ENCODE data around the gene AJAP1.

Gene AJAP1

DNA sequence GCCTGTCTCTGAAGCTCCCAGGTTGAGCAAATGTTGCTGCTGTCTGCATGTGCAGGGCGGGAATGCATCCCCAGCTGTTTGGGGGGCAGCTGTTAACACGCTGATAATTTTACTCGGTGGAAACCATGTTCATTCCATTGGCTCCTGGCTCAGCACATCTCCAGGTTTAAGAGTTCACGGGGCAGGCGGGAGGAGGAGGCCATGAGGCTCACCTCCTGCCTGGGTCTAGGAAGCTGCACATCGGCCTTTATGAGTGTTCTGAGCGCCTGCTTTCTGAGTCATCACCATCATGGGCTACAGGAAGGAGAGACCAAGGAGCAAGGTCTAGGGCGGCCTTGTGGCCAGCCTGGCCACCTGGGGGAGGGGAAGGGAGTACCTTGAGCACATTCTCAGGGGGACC lies 29.7 kb downstream of the AJAP1 start:
- no peak for DNase-seq

DNA sequence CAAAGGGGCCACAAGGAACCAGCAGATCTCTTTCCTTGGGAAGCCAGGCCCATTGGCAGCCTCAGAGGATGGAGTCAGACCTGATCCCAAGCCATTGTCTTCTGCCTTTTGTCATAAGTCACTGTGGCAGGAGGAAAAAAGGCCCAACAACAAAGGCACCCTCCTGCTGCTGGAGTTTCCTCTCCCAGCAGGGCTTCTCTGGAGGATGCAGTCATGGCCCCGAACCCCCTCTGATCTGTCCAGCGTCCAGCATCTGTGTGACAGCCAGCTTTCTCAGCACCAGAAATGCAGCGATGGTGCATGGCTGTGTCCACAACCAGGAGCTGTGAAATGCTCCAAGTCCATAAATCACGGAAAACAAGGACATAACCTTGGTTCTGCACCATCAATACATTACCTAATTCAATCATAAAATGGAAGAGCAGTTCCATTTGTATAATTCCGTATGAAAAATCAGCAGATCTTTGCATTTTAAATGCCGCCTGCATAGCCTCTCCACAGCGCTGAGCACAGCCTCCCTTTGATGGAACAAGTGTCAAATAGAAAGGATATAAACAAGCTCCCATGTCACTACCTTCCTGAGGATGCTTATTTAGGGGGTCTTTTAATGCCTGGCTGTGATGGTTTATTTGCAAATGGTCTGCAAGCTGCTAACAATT lies 30.6 kb downstream of the AJAP1 start:
- no peak for DNase-seq

DNA sequence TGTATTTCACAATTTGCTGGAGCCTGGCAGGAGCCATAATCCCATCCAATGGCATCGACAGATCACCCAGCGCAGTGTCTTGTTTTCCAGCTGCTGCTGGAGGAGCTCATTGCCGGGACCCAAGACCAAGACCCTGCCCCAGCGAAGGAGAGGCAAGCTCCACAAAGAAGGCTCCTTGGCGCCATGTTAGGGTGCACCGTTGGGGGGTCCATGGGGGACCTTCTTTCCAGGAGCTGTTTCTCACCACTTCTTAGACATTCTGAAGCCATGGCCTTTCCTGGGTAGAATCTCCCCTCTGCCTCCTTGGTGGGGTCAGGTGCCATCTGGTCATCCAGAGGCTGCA lies 31.1 kb downstream of the AJAP1 start:
- no peak for DNase-seq

DNA sequence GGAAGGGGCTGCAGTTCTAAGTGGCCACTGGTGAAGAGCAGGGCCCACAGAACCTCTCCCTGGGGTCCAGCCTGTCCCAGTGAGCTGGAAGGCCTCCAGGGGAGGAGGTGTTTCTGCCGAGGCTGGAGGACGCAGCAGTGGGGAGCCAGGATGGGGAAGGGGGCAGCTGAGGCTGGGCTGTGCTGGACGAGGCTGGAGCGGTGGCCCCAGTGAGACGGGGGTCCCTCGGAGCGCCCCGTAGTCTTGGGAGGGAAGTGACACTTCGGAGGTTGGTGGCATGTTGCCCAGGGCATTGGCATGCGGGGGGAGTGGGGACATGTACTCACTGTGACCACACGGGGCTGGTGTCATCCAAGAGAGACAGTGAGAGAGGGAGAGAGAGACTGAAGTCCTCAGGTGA lies 33.5 kb downstream of the AJAP1 start:
- no peak for DNase-seq

DNA sequence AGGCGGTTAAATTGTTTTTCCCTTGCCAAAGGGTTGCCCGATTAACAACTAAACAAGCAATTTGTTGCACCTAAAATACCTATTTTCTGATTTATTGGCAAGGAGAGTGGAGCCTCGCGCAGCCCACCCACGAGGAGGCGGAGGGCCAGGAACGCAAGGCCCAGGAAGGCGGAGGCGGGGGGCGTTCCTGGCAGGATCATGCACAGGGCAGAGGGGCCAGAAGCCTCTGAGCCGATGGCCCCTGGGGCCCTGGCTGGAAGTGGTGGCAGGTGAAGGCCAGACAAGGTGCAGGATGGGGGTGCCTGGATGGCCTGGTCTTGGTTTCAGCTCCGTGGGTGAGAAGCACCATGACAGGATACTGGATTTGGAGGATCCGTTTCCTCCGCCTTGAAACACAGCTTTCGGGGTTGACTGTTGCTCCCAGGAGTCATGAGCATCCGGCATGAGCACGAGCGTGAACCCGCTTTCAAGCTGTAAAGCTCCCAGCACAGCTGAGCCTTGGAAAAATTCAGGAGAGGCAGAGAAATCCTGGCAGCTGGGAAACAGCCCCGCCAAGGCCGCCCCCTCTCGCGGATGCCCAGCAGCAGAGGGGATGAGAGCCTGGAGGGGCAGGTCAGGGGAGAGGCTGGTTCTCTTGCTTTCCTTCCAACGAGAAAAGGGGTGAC lies 35.0 kb downstream of the AJAP1 start:
- no peak for DNase-seq

DNA sequence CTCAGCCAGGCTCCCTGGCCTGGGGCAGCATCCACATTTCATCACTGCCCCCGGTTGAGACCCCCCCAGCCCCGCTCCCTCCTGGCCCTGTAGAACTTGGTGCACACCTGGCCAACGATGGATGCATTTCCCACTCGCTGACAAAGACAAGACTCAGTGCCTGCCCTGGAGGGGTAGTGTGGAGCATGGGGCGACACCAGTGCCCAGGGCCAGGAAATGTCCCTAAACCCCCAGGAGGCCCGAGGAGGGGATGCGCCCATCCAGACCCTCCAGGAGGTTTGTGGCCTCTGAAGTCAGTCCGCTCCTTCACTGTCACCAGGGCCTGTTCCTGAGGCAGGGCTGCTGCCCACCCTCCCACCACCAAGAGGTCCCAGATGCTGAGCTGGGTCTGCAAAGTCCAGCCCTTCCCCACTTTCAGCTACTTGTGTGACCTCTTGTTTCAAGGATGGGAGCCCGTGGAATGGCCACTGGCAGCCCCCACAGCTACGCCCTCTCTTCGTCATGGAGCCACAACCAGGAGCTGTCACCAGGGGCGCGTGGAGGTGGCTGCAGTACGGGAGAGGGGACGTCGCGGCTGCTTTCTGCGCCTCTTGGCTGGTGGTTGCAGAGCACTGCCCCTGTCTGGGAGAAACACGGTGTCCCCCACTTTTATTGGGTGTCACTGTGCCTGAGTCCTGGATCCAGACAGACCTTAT lies 35.7 kb downstream of the AJAP1 start:
- DNase-seq = no peak

DNA sequence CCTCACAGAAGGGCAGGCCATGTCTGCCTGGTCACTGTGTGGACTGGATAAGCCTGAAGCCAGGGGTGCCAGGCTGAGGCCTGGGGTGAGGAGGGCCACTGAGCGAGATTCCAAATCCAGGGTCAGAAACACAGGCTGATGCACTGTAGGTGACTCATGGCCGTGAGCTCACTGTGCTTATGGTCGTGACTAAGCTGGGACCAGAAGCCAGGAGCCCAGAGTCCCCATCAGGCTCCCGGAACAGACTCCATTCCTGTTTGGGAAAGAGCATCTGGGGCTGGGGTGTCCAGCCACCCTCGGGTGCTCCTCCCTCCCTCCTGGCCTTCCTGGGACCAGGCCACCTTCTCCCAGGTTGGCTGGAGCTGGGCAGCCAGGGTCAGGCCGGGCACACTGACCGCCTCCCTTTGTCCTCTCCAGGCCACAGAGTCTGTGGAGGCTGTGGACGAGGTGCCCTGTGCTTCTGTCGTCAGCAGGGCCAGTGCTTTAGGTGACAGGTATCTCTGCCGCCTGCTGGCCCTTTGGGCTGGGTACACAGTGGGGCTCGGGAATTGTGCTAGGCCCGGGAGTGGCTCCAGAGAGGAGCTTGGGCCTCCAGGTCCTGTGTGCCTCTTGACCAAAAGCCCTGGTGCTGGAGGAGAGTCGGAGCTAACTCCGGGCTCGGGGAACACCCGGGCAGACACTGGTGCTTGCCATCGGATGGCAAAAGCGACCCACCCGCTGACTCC lies 36.7 kb downstream of the AJAP1 start:
- no peak for DNase-seq

DNA sequence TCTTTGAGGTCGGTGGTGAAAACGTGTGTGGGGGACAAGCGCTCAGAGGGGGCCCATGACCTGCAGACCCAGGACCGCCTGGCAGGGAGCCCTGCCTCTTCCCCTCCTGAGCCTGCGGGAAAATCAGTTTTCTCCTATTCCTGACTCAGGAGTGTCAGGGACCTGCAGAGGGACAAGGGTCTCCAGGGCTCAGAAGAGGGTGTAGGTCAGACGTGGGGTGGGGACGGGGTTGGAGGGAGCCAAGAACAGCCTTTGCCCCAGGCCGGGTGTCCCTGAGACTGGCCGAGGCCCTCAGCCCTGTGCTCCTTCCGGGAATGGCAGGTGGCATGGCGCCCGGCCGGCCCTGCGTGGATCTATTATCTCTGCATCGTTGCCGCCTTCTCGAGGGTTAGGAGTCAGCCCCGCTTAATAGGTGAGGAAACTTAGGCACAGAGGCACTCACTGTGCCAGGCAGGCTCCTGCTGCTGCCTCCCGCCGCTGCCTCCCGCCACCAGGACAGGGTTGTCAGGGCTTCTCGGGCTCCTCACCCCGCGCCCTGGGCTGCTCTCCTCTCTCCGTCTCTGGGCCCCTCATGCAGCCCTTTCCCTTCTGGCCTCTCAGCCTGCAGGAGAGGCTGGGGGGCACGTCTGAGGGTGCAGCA lies 37.5 kb downstream of the AJAP1 start:
- DNase-seq = no peak

DNA sequence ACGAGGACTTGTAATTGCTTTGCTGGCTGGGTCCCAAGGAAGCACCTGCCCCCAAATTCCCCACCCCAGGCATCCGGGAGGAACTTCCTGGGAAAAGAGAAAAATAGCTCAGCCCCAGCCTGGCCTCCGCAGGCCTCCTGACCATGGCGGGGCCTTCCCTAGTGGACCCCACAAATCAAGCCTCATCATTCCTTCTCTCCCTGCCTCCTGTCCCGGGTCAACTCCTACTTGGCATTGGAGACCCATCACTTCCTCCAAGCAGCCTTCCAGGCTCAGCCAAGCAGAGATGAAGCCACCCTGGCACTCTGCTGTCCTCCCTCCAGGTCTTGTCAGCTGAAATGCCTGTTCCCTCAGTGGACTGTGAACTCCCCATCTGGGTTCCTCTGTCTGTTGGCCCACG lies 38.0 kb downstream of the AJAP1 start:
- no peak for DNase-seq

DNA sequence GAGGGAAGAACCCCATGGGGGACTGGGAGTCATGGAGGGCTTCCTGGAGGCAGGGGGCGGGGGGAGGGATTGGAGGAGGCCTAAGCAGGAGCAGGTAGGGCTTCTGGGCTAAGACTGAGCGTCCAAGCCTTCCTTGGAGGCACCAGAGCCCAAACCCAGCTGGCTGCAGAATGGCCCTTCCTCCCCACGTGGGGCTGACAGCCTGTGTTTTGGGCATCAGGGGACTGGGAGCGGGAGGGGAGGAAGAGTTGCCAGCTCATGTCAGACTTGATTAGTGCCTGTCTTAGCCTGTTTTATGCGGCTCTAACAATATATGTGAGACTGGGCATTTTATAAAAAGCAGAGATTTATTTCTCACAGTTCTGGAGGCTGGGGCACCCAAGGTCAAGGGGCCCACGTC lies 38.9 kb downstream of the AJAP1 start:
- no peak for DNase-seq

DNA sequence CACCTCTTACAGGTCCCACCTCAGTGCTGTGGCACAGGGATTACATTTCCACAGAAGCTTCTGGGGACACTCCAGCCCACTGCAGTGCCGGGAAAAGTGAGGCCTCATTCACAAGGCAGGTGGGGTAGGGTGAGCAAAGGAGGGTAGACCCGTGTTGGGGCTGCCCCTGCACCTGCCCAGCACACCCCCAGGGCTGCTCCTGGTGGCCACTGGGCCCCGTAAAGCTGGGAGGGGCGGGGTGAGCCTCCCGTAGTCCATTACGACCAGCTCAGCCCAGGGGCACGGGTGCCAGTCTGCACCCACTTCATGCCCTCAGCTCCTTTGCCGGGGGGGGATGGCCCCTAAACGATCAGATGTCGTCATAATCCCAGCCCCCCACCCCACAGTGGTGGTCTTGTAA lies 39.5 kb downstream of the AJAP1 start:
- no peak for DNase-seq

DNA sequence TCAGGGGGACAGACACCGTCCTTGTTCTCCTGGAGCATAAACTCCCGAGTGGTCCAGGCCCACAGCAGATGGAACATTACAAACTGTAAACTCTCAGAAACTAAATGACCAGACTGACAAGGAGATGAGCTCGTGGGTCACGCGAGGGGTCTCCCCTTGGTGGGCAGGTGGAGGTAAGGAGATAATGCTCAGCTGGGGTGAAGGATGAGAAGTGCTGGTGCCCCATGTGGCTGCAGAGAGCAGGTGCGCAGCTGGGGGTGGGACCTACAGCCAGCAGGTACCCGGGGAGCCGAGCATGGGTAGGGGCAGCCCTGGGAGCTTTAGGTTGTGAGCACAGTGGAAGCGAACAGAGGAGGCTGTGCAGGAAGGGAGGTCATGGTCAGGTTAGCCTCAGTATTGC lies 40.1 kb downstream of the AJAP1 start:
- no peak for DNase-seq

DNA sequence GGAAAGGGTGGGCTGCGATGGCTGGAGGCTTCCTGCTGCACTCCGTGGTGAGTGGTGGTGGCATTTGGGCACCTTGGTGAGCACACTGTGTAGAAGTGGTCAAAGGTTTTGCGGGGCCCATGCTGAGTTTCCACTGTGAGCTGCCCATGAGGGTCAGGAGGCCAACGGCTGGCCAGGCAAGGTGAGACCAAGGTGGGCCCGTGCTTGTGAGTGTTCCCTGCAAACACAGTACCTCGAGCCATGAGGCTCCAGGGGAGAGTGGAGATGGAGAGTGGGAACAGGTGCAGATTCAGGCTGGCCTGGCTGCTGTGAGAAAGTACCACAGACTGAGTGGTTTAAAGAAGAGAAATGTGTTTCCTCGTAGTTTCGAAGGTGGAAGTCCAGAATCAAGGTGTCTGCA lies 40.8 kb downstream of the AJAP1 start:
- DNase-seq = no peak

DNA sequence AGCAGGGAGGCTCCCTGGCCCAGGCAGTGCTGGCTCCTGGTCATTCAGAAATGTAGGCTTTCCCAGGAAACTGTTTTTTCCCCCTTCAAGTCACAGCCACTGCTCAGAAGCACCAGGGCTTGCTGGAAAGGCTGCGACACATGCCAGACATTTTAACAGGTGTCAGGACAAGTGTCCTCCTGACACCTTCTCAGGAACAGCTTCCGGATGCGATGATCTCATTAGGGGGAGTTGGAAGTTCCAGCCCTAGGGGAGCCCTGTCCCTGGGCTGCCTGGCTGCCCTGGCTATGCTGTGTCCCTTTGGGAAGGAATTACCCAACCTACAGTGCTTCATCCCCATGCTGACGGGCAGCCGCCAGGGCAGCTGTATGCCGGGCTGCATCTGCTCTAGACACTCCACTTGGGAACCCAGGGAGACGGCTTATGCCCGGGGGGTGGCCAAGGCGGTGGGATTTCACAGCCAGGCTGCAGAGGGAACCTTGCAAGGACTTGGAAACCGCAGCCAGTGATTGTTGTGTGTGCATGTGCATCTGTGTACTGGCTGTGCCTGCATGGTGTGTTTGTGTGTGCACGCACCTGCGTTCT lies 41.8 kb downstream of the AJAP1 start:
- DNase-seq = no peak

DNA sequence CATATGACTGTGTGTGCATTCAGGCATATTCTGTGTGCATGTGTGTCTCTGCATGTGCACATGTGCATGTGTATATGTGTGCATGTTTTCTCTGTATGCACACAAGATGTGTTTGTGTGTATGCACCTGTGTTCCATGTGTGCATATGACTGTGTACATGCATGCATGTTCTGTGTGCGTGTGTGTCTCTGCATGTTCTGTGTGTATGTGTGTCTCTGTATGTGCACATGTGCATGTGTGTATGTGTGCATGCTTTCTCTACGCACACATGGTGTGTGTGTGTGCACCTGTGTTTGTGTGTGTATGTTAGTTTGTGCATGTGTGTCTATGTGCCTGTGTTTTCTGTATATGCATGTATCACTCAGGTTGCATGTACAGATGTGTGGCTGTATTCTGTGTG lies 42.3 kb downstream of the AJAP1 start:
- DNase-seq = no peak

DNA sequence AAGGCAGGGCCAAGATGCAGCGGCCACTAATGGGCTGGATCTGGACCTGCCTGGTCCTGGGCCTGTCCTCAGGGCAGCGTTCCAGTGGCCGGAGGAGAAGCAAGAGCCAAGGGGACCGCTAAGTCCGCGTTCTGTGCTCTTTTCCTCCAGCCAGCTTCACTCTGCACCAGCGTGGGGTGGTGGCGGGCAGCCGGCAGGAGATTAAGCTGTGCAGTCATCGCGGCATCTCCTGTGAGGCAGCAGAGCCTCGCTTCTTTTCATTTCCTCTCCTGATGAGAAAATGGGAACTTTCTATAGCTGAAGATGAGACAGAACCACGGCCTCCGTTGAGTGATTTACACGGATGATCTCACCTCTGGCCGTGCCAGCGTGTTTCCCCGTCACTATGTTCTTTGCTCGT lies 43.4 kb downstream of the AJAP1 start:
- DNase-seq = no peak

DNA sequence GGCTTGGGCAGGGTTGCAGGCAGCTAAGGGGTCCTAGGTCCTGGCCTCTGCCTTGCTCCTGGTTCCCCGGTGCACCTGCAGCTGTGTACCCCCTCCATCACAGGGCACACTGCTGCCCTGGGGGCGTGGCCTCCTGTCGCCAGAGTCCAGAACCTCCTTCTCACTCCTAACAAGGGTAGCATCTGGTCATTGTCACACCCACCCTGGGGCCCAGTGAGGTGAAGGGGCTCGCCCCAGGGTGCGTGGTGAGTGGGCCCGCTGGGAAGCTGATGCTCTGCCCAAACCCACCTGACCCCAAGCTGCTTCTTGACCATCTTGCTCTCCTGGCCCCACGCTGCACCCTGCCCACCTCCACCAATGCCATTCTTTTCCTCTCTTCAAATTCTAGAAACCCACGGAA lies 44.5 kb downstream of the AJAP1 start:
- DNase-seq = no peak

DNA sequence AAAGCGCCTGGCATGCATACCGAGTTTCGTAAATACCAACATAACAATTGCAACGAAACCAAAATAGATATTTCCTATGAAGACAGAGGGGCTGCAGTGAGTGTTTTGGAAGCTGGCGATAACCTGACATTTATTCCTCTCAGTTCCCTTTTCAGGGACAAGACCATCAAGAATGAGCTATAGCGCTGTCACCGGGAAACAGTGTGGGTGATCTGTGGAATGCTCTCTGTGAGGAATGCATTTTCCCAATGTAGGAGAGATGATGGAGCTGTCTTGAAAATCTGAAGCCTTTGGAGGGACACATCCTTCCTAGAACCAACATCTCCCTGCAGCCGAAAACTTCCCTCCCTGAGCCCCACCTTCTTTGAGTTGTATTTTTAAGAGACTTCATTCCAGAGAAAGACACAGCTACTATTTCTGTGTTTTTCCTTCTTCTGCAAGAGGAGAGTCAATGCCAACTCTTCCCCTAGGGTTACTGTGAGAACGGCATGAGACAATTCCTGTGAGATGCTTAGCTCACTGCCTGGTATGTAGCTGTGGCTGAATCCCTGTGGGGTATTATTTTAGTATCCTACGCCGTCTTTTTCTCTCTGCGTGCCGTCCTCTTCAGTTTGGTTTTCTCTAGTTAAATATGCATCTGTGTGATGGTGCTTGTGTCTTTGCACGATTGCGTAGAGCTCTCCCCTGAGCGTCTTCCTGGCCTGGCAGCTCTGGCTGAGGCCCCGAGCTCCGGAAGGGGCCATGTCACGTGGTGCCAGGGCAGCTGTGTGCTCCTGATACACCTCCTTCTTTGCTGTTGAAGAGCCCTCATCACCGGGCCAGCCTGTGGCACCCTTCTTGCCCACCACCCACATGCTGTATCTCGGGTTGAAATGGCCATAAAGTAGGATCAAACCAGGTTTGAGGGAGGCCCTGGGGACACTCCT lies 45.2 kb downstream of the AJAP1 start:
- no peak for DNase-seq

DNA sequence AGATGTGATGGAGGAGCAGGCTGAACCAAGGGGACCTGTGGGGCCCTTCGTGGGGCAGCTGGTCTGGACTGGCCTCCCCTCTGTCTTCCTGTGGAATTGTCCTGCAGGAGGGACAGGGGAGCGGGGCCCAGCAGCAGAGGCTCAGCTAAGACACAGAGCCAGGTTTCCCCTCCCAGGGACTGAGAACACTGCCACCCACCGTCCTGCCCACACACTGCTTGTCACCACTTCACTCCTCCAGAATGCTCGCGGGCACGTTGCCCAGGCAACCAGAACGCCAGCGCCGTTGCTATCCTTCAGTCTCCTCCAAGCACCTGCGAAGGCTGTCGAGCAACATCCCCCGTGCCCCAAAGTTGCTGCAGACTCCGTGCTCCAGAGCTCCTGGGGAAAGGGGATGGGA lies 46.4 kb downstream of the AJAP1 start:
- DNase-seq = no peak

DNA sequence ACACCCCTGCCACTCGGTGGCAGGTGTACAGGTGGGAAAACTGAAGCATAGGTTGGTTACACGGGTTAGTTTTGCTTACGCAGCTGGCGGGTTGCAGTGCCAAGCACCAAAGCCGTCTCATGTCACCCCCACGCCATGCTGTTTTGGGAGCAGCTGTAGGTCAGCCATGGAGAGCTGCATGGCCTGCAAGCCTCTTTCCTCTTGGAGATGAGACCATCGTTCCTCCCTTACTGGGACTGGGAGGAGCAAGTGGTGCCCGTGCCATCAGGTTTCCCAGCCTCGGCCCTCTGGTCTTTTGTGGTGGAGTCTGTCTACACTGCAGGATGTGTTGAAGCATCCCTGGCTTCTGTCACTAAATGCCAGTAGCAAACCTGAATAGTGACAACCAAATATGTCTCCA lies 46.9 kb downstream of the AJAP1 start:
- no peak for DNase-seq

DNA sequence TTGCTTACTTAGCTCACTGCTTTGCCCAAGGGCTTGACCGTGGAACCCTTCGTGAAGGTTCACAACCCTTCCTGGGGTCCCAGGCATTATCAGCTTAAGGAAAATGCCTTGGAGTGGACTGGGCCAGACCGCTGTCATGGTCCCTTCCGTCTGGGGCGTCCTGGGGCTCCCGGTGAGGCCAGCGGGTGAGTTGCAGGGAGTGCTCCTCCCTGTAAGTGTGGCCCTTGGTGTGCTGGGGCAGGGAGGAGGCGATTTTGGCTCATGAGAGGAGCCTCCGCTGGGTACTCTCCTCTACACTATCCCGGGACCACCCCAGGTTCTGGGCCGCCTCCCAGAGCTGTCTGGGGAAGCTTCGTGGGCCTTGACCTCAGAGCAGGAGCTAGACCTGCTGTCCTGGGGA lies 48.1 kb downstream of the AJAP1 start:
- no peak for DNase-seq

DNA sequence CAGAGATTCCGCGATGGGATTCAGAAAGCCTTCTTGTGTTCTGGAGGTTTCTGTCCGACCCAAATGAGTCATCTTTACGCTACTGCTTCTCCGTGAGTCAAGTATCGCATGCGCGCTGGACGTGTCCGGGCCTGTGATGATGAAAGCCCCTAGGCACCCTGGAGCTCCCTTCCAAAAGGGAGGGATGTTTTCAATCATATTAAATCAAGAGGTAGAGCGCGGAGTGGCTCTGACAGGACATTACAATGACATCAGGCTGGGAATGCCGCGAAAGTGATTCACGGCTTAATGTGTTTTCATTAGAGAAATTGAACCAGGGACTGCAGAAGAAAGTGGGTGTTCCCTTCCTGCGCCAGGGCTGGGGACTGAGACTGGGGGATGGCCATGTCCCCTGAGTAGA lies 48.5 kb downstream of the AJAP1 start:
- DNase-seq = no peak

Measured in stimulated activated CD4-positive, alpha-beta T cell treated with anti-CD3 and anti-CD28 coated beads, Interleukin-4, amount 100 ng/mL, for 1 hour (primary cell).